Measurements from ENCODE around the gene CCDC73.

DNA sequence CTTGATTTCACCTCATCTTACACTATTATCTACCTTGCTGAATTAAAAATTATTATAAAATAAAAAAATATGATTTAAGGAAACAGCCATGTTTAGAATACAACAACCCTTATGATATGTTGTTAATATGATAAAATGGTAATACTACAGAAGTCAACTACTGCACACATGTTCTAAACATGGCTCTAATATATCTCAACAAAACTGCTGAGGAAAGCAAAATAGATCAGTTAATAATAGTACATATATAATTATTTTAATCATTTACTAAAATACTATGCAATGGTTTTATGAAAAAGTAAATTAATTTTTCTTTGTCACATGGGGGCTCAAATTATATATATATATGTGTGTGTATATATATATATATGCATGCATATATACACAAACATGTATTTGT is 153.1 kb downstream of the CCDC73 start:
- no peak for TF ChIP-seq EZH2phosphoT487 (IDR thresholded peaks at IDR 0.05; ENCODE audit: borderline replicate concordance, low read length)
- TF ChIP-seq, protein P1, sequence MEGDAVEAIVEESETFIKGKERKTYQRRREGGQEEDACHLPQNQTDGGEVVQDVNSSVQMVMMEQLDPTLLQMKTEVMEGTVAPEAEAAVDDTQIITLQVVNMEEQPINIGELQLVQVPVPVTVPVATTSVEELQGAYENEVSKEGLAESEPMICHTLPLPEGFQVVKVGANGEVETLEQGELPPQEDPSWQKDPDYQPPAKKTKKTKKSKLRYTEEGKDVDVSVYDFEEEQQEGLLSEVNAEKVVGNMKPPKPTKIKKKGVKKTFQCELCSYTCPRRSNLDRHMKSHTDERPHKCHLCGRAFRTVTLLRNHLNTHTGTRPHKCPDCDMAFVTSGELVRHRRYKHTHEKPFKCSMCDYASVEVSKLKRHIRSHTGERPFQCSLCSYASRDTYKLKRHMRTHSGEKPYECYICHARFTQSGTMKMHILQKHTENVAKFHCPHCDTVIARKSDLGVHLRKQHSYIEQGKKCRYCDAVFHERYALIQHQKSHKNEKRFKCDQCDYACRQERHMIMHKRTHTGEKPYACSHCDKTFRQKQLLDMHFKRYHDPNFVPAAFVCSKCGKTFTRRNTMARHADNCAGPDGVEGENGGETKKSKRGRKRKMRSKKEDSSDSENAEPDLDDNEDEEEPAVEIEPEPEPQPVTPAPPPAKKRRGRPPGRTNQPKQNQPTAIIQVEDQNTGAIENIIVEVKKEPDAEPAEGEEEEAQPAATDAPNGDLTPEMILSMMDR (IDR thresholded peaks at IDR 0.05; ENCODE audit: low read depth, low read length, poor library complexity, severe bottlenecking) = no peak
